Mucosa of stomach (tissue), 1 donor: Measurements from ENCODE around the gene ADAM33.

Experiments
- H3K27me3 ChIP-seq: one replicate; pipeline ENCODE4 v1.7.0; 2013; ENCODE audit warnings: mild to moderate bottlenecking, low read length; ENCODE audit not compliant: control insufficient read depth, insufficient read depth
- H3K36me3 ChIP-seq: one replicate; pipeline ENCODE4 v1.7.0; 2013; ENCODE audit warnings: low read length; ENCODE audit not compliant: control insufficient read depth, insufficient read depth
- H3K4me1 ChIP-seq: one replicate; pipeline ENCODE4 v1.7.0; 2013; ENCODE audit warnings: mild to moderate bottlenecking, low read length; ENCODE audit not compliant: control insufficient read depth, insufficient read depth
- H3K4me3 ChIP-seq: one replicate; pipeline ENCODE4 v1.7.0; 2013; ENCODE audit warnings: low read length
- H3K9ac ChIP-seq: one replicate; pipeline ENCODE4 v1.7.0; 2013; ENCODE audit warnings: mild to moderate bottlenecking, low read length, moderate library complexity
- H3K9me3 ChIP-seq: one replicate; pipeline ENCODE4 v1.7.0; 2013; ENCODE audit warnings: mild to moderate bottlenecking, low read length, moderate library complexity; ENCODE audit not compliant: control insufficient read depth
- donor health status: Pancreatic carcinoma.

ADAM33 gene

GRCh38 chr20:3658019-3658715 lies 23.6 kb downstream of the ADAM33 start:
- no peak overlapping the region for H3K4me3 ChIP-seq
- no peak overlapping the region for H3K9ac ChIP-seq
- peaks cover 42% of the 10 kb centered on the region for H3K27me3 ChIP-seq
- H3K9me3 ChIP-seq = no peaks in the 10 kb centered on the region
- no peaks in the 10 kb centered on the region for H3K4me1 ChIP-seq
- no peaks in the 10 kb centered on the region for H3K36me3 ChIP-seq

GRCh38 chr20:3655131-3655405 lies 26.7 kb downstream of the ADAM33 start:
- no peak overlapping the region for H3K9ac ChIP-seq
- no peaks in the 10 kb centered on the region for H3K36me3 ChIP-seq
- H3K9me3 ChIP-seq = no peaks in the 10 kb centered on the region
- H3K27me3 ChIP-seq = peaks cover 11% of the 10 kb centered on the region
- no peak overlapping the region for H3K4me3 ChIP-seq
- H3K4me1 ChIP-seq = peaks cover 5% of the 10 kb centered on the region

GRCh38 chr20:3654326-3655130 lies 27.3 kb downstream of the ADAM33 start:
- no peak overlapping the region for H3K9ac ChIP-seq
- H3K4me1 ChIP-seq = peaks cover 5% of the 10 kb centered on the region
- no peaks in the 10 kb centered on the region for H3K36me3 ChIP-seq
- H3K9me3 ChIP-seq = no peaks in the 10 kb centered on the region
- no peak overlapping the region for H3K4me3 ChIP-seq
- peaks cover 6% of the 10 kb centered on the region for H3K27me3 ChIP-seq

- Histone ChIP-seq H3K9ac (no peak overlapping the region), H3K4me1 (peaks cover 5% of the 10 kb centered on the region), H3K27me3 (no peaks in the 10 kb centered on the region), H3K4me3 (no peak overlapping the region), H3K36me3 (no peaks in the 10 kb centered on the region), H3K9me3 (no peaks in the 10 kb centered on the region)
These were observed 27.9 kb downstream of the ADAM33 start for GRCh38 chr20:3653921-3654320.

GRCh38 chr20:3652676-3653596 lies 28.9 kb downstream of the ADAM33 start:
- Histone ChIP-seq H3K27me3 (no peaks in the 10 kb centered on the region), H3K9me3 (no peaks in the 10 kb centered on the region), H3K4me3 (no peak overlapping the region), H3K4me1 (peaks cover 5% of the 10 kb centered on the region), H3K36me3 (no peaks in the 10 kb centered on the region), H3K9ac (no peak overlapping the region)

GRCh38 chr20:3652221-3652620 lies 29.6 kb downstream of the ADAM33 start:
- H3K9me3 ChIP-seq = no peaks in the 10 kb centered on the region
- no peak overlapping the region for H3K9ac ChIP-seq
- no peak overlapping the region for H3K4me3 ChIP-seq
- H3K4me1 ChIP-seq = peaks cover 5% of the 10 kb centered on the region
- H3K36me3 ChIP-seq = no peaks in the 10 kb centered on the region
- H3K27me3 ChIP-seq = no peaks in the 10 kb centered on the region

- Histone ChIP-seq H3K9me3 (no peaks in the 10 kb centered on the region), H3K4me3 (no peak overlapping the region), H3K4me1 (peaks cover 5% of the 10 kb centered on the region), H3K9ac (no peak overlapping the region), H3K36me3 (no peaks in the 10 kb centered on the region), H3K27me3 (no peaks in the 10 kb centered on the region)
These were observed 30.4 kb downstream of the ADAM33 start for GRCh38 chr20:3651204-3651962.

GRCh38 chr20:3648951-3649350 lies 32.9 kb downstream of the ADAM33 start:
- Histone ChIP-seq H3K4me1 (peaks cover 5% of the 10 kb centered on the region), H3K4me3 (no peak overlapping the region), H3K27me3 (no peaks in the 10 kb centered on the region), H3K36me3 (no peaks in the 10 kb centered on the region), H3K9me3 (no peaks in the 10 kb centered on the region), H3K9ac (no peak overlapping the region)

- Histone ChIP-seq H3K36me3 (no peaks in the 10 kb centered on the region), H3K9ac (no peak overlapping the region), H3K27me3 (no peaks in the 10 kb centered on the region), H3K4me1 (peaks cover 4% of the 10 kb centered on the region), H3K9me3 (no peaks in the 10 kb centered on the region), H3K4me3 (no peak overlapping the region)
These were observed 34.3 kb downstream of the ADAM33 start for GRCh38 chr20:3647473-3647872.

- H3K9ac ChIP-seq = no peak overlapping the region
- no peaks in the 10 kb centered on the region for H3K27me3 ChIP-seq
- no peak overlapping the region for H3K4me3 ChIP-seq
- H3K4me1 ChIP-seq = no peaks in the 10 kb centered on the region
- H3K9me3 ChIP-seq = no peaks in the 10 kb centered on the region
- no peaks in the 10 kb centered on the region for H3K36me3 ChIP-seq
These were observed 35.2 kb downstream of the ADAM33 start for GRCh38 chr20:3646651-3647050.

GRCh38 chr20:3646067-3646440 lies 35.8 kb downstream of the ADAM33 start:
- Histone ChIP-seq H3K36me3 (no peaks in the 10 kb centered on the region), H3K9me3 (no peaks in the 10 kb centered on the region), H3K4me3 (no peak overlapping the region), H3K27me3 (no peaks in the 10 kb centered on the region), H3K9ac (no peak overlapping the region), H3K4me1 (no peaks in the 10 kb centered on the region)
